Right ventricle myocardium inferior (tissue), 1 donor: Measurements from ENCODE around the gene EFNA3. TPM values are rescaled to one million over a fixed set of nuclear protein-coding genes. Genes with fewer than 3 reads are reported as not detected.
"Not testable (repeated sequence)": the region's sequence is repeated elsewhere in the genome, so short reads cannot be mapped to it uniquely, and the experiment has no call there.

Source experiments
- ATAC-seq: fragments of 200-7000 bp; cut with Tn5 transposase; one replicate; pipeline ENCODE4 v1.9.1; 2020; ENCODE audit warnings: mild to moderate bottlenecking, moderate library complexity
- DNase-seq: peaks from one replicate; pipeline ENCODE4 v3.0.0; 2021; ENCODE audit errors: missing footprints
- intact Hi-C: fragments of 100-400 bp; cut with DNase I; formaldehyde crosslinking; loops from one replicate; pipeline ENCODE4 v1.11.0; 2022
- total RNA-seq: library from RNA; stranded (reverse); fragmentation: NEBNext Ultra II Directional; extraction: Animal tissue kit (Norgen Biotek cat#: 25700); gene quantifications from one replicate; pipeline ENCODE4 v1.2.1, GENCODE V29; 2021
- donor health status: DM: no; HTN: yes; CAD: no; lungs with severe emphysema.

The EFNA3 gene
- total RNA-seq, 1 donor from 2014 or later = 1.1 TPM

GRCh38 chr1:155093911-155094621 lies 15.4 kb downstream of the EFNA3 start:
- DNase-seq = no peak
- intact Hi-C loops = loop anchor here (2.0 kb wide), 1 partner anchor 33 kb away; the partner anchor contains the start of gene EFNA1
- peak; percentile 45 for ATAC-seq

- no peak for DNase-seq
- intact Hi-C loops = loop anchor here (2.0 kb wide), 1 partner anchor 32 kb away; the partner anchor contains the start of gene EFNA1
- ATAC-seq = no peak
Observed at GRCh38 chr1:155094622-155094948, 15.9 kb downstream of the EFNA3 start.

GRCh38 chr1:155099331-155099730 lies 20.7 kb downstream of the EFNA3 start:
- ATAC-seq = no peak
- intact Hi-C loops = no loop called here
- no peak for DNase-seq

GRCh38 chr1:155103325-155103724 lies 24.7 kb downstream of the EFNA3 start:
- ATAC-seq (no peak), DNase-seq (no peak)
- intact Hi-C loops = no loop called here

GRCh38 chr1:155104605-155105534 lies 26.2 kb downstream of the EFNA3 start:
- ATAC-seq (no peak), DNase-seq (no peak)
- intact Hi-C loops = no loop called here

GRCh38 chr1:155105604-155106011 lies 27.0 kb downstream of the EFNA3 start:
- DNase-seq = no peak
- ATAC-seq = peak; percentile 34
- intact Hi-C loops = no loop called here

GRCh38 chr1:155106862-155107261 lies 28.2 kb downstream of the EFNA3 start:
- ATAC-seq (no peak), DNase-seq (no peak)
- intact Hi-C loops = no loop called here

GRCh38 chr1:155107309-155108264 lies 28.9 kb downstream of the EFNA3 start:
- ATAC-seq = no peak
- DNase-seq = no peak
- intact Hi-C loops = no loop called here

- ATAC-seq (no peak), DNase-seq (no peak)
- intact Hi-C loops = no loop called here
Observed at GRCh38 chr1:155108296-155108695, 29.7 kb downstream of the EFNA3 start.

- DNase-seq = no peak
- intact Hi-C loops = no loop called here
- no peak for ATAC-seq
Observed at GRCh38 chr1:155110381-155110780, 31.7 kb downstream of the EFNA3 start.

GRCh38 chr1:155110826-155111225 lies 32.2 kb downstream of the EFNA3 start:
- DNase-seq = no peak
- intact Hi-C loops = no loop called here
- no peak for ATAC-seq

- DNase-seq = no peak
- ATAC-seq = no peak
- intact Hi-C loops = no loop called here
Observed at GRCh38 chr1:155113450-155113980, 34.9 kb downstream of the EFNA3 start.

- no peak for ATAC-seq
- intact Hi-C loops = no loop called here
- no peak for DNase-seq
Observed at GRCh38 chr1:155116113-155116764, 37.6 kb downstream of the EFNA3 start.

GRCh38 chr1:155117610-155118009 lies 39.0 kb downstream of the EFNA3 start:
- DNase-seq (no peak), ATAC-seq (no peak)
- intact Hi-C loops = no loop called here

GRCh38 chr1:155118090-155118489 lies 39.5 kb downstream of the EFNA3 start:
- ATAC-seq, DNase-seq, intact Hi-C loops: not testable (repeated sequence)

GRCh38 chr1:155120253-155120652 lies 41.6 kb downstream of the EFNA3 start:
- intact Hi-C loops = no loop called here
- ATAC-seq (no peak), DNase-seq (no peak)

GRCh38 chr1:155121249-155121648 lies 42.6 kb downstream of the EFNA3 start:
- no peak for ATAC-seq
- intact Hi-C loops = no loop called here
- no peak for DNase-seq

- no peak for ATAC-seq
- intact Hi-C loops = no loop called here
- DNase-seq = no peak
Observed at GRCh38 chr1:155122308-155122707, 43.7 kb downstream of the EFNA3 start.
